Natural killer cell treated with Interleukin-12 subunit alpha and Interleukin-12 subunit beta and Interleukin-15 and Interleukin-18, amount 100 ng/mL, for 72 hours (primary cell): ENCODE measurements around the gene CTSE. TPM values are rescaled to one million over a fixed set of nuclear protein-coding genes. Genes with fewer than 3 reads are reported as not detected.
"Not testable (repeated sequence)": the region's sequence is repeated elsewhere in the genome, so short reads cannot be mapped to it uniquely, and the experiment has no call there.

Experiments used
- ATAC-seq, 2 donors: fragments of 150-1000 bp; cut with Tn5 transposase in 1 of 2; sonication (Bioruptor Pico), chemical (Tn5 transposase) in 1 of 2; 2 replicates each; pipeline ENCODE4 v1.10.0; 2021
- DNase-seq: peaks from one replicate; pipeline ENCODE4 v3.0.0; 2022; ENCODE audit warnings: low spot score
- H3K27ac Mint-ChIP-seq, 2 donors: 1 replicate in 1 of 2; 2 replicates in 1 of 2; pipeline ENCODE4 v1.8.0; 2022; ENCODE audit warnings: mixed read lengths in 2 of 2, mild to moderate bottlenecking in 1 of 2, moderate library complexity in 1 of 2
- H3K27me3 Mint-ChIP-seq, 2 donors: 1 replicate in 1 of 2; 2 replicates in 1 of 2; pipeline ENCODE4 v1.8.0; 2022; ENCODE audit warnings: mixed read lengths in 2 of 2
- H3K36me3 Mint-ChIP-seq: one replicate; pipeline ENCODE4 v1.8.0; 2022; ENCODE audit warnings: mixed read lengths
- H3K4me1 Mint-ChIP-seq, 2 donors: 1 replicate in 1 of 2; 2 replicates in 1 of 2; pipeline ENCODE4 v1.8.0; 2022; ENCODE audit warnings: low read depth in 2 of 2, mixed read lengths in 2 of 2, mild to moderate bottlenecking in 1 of 2
- H3K4me3 Mint-ChIP-seq: one replicate; pipeline ENCODE4 v1.8.0; 2022; ENCODE audit warnings: mixed read lengths
- H3K9me3 Mint-ChIP-seq: 2 replicates; pipeline ENCODE4 v1.8.0; 2022; ENCODE audit warnings: mixed read lengths
- total RNA-seq, 2 donors: library from RNA; stranded (reverse); gene quantifications; one replicate each; pipeline ENCODE4 v1.2.3, GENCODE V29; 2022

CTSE gene
- total RNA-seq, 2 donors from 2014 or later, result not detected

DNA sequence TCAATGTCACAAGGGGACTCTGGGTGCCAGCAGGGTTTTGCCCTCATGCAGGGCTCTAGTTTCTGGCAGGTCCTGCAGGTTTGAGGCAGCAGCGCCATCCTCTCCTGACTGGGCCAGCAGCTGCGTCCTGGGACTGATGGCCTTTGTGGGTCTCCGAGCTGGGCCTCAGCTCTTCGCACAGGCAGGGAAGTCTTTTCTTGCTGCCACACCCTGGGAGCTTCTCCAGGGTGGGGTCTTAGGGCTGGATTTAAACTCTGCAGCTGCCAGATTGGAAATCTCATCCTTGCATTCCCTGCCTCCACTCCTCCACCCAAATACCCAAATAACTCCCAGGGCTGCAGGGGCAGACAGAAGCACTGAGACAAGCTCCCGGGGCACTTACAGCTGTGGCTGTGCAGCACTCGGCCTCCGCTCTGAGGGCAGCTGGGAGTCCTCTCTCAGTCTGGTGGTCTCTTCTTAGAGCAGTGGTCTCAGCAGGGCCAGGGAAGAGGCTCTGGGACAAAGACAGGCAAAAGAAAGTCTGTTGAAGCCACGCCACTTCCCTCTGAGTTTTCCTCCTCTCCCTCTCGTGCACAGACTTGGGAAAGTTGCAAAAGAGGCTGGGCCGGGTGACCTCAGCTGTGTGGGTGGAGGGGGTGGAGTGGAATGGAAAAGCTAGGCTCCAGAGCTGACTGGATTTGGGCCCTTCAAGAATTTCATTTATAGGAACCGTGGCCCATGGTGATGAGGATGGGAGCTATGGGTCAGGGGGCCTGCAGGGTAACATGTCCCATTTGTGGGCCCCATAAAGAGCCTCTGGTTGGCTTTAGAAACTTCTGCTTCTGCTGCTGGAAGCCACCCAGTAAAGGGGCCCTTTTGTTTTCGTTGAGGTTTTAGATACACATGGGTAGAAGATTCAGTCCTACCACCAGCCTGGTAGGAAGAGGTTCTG is 20.6 kb downstream of the CTSE start, which contains the start of gene RAB7B:
RAB7B (minus strand) TSS at position 525 of the 931 bp plus-strand sequence. CDS start 9,260 bp downstream, outside the sequence.
- H3K36me3 Mint-ChIP-seq, result no peaks in the 10 kb centered on the region
- H3K27ac Mint-ChIP-seq, result no peak within 1 kb of the TSS
- H3K27me3 Mint-ChIP-seq, result peaks cover 4 to 23% of the 10 kb centered on the region in 2 donors
- H3K4me1 Mint-ChIP-seq, result peaks cover 3 to 10% of the 10 kb centered on the region in 2 donors
- no peaks in the 10 kb centered on the region for H3K9me3 Mint-ChIP-seq
- ATAC-seq, result no peak
- DNase-seq, result no peak
- H3K4me3 Mint-ChIP-seq, result no peak within 1 kb of the TSS

DNA sequence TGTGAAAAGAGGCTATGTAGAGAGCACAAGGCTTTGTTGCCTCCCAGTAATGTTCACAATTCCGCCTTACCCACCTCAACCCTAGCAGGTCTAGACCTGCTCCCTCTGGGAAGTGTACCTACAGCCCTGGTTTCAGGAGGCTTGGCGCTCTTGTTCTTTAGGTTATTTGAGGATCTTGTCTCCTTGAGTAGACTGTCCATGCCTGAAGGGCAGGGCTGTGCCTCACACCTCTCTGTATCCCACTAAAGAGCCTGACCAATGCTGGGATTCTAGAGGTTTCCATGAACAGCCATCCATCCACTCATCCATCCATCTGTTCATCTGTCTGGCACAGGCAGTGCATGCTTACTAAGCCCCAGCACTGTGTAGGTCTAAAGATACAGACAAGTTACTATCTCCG is 21.5 kb downstream of the CTSE start:
- DNase-seq (no peak), ATAC-seq (no peak)
- no peak overlapping the region for H3K4me3 Mint-ChIP-seq
- H3K4me1 Mint-ChIP-seq, result peaks cover 3 to 10% of the 10 kb centered on the region in 2 donors
- H3K27ac Mint-ChIP-seq, result no peak overlapping the region
- no peaks in the 10 kb centered on the region for H3K9me3 Mint-ChIP-seq
- H3K27me3 Mint-ChIP-seq, result peaks cover 4 to 28% of the 10 kb centered on the region in 2 donors
- no peaks in the 10 kb centered on the region for H3K36me3 Mint-ChIP-seq

DNA sequence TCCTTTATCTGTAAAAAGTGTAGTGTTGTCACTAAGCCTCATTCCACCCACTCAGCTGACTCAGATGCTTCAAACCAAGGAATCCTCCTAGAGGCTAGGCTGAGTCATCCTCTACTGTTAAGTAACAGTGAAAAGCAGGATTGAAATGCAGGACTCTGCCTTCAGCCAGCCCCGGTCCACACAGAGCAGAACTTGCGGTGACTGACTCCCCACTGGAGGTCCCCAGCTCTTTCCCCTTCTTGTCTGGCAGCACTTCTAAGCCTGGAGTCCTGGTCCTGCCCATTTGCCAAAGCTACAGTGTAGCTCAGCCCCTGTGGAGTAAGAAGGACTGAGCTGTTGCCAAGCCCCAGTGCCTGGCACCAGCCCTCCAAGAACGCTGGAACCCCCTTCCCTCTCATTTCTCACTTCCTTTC is 22.2 kb downstream of the CTSE start:
- Mint-ChIP-seq H3K27ac (no peak overlapping the region), H3K4me3 (no peak overlapping the region), H3K4me1 (peaks cover 4 to 10% of the 10 kb centered on the region in 2 donors), H3K36me3 (no peaks in the 10 kb centered on the region), H3K9me3 (no peaks in the 10 kb centered on the region), H3K27me3 (peaks cover 4 to 31% of the 10 kb centered on the region in 2 donors)
- no peak for DNase-seq
- peak; percentile 11 to 62 for ATAC-seq

DNA sequence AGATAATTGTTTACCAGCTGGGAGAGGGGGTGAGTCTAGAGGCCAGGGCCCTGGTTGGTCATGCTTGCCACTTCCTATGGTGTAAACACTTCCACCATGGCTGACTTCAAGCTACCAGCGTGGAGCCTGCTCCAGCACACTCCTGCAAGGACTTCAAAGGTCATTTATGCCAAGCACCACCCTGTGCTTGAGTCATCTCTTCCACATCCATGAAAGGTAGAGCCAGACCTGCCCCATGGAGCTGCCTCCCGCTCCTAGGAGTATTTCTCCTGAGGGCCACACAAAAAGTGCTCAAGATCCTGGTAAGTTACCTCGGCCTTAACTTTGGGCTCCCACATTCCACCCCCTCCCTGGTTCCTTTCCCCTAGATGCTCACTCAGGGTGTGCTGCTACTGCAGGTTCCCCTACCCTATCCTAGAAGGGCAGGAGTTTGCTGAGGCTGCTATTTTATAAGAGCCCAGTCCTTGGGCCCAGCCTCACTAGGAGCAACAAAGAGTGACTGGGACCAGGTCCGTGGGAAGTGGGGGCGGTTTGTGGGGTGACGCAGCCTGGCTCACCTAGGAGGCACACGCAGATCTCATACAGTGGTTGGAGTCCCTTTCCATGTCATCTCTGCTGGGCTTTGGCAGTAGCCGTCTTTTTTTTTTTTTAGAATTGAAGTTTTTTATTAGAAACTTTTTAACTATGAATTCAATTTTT is 22.9 kb downstream of the CTSE start:
- H3K4me3 Mint-ChIP-seq, result no peak overlapping the region
- no peaks in the 10 kb centered on the region for H3K36me3 Mint-ChIP-seq
- peaks cover 7 to 10% of the 10 kb centered on the region in 2 donors for H3K4me1 Mint-ChIP-seq
- ATAC-seq (no peak), DNase-seq (no peak)
- no peak overlapping the region for H3K27ac Mint-ChIP-seq
- H3K9me3 Mint-ChIP-seq, result no peaks in the 10 kb centered on the region
- peaks cover 0 to 27% of the 10 kb centered on the region in 2 donors for H3K27me3 Mint-ChIP-seq

DNA sequence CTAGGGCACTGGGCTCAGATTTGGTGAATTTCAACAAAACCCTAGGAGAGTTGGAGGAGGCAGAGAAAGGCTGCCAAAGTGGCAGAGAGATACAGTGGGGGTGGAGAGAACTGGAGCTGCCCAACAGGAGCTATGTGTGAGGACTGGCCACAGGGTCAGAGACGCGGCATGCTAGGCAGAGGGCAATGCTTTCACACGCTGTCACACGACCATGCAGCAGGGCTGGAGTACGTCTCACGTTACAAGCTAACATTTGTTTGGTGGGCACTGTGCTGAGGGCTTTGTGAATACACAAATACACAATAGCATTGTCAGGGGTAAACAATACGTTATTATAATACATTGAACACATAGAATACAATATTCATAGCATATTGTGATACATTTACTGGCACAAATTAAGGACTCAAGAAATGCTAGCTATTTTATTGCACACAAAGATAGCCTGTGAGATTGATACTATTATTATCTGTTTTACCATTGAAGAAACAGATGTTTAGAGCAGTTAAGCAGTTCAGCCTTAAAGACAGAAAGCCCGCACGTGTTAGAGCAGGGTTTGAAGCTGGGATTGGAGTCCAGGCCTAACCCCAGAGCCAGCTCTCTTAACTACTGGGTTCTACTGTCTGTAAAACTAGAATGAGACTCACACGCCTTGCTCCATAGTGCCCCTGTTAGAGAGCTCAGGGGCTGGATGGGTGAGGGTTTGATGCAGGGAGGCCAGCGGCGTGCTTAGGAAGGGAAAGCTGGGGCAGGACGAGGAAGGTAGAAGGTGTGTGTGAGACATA is 25.0 kb downstream of the CTSE start:
- Mint-ChIP-seq H3K4me1 (peaks cover 0 to 5% of the 10 kb centered on the region in 2 donors), H3K36me3 (no peaks in the 10 kb centered on the region), H3K27me3 (peaks cover 0 to 14% of the 10 kb centered on the region in 2 donors), H3K9me3 (no peaks in the 10 kb centered on the region), H3K27ac (peak overlapping the region in 1 of 2 donors; percentile 5), H3K4me3 (no peak overlapping the region)
- DNase-seq (no peak), ATAC-seq (no peak)

DNA sequence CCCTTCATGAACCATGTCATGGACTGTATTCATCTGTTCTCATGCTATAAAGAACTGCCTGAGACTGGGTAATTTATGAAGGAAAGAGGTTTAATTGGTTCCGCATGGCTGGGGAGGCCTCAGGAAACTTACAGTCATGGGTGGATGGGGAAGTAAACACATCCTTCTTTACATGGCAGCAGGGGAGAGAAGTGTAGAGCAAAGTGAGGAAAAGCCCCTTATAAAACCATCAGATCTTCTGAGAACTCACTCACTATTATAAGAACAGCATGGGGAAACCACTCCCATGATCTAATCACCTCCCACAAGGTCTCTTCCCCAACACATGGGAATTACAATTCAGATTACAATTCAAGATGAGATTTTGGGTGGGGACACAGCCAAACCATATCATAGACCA is 27.1 kb downstream of the CTSE start:
- DNase-seq, H3K9me3 Mint-ChIP-seq, H3K27ac Mint-ChIP-seq, H3K36me3 Mint-ChIP-seq, H3K4me3 Mint-ChIP-seq, ATAC-seq, H3K4me1 Mint-ChIP-seq: not testable (repeated sequence)
- H3K27me3 Mint-ChIP-seq, result peaks cover 2 to 21% of the 10 kb centered on the region in 2 donors

DNA sequence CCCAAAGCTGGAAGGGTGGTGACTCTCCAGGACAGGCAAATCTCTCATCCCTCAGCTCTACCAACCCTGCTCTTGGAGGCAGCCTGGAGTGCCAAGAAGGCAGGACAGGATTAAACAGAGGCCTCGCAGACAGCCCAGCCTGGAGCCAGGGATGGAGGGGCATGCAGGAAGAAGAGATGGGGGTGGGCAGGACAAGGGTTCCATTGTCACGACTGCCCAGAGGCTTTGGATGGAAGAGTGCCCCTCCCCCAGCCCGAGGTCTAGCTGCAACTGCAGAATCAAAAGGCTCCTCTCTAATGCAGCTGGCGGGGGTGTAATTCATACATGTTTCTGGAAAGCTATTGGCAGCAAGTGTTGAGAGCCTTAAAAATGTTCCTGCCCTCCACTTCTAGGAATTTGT is 29.3 kb downstream of the CTSE start:
- ATAC-seq (no peak), DNase-seq (no peak)
- Mint-ChIP-seq H3K9me3 (no peaks in the 10 kb centered on the region), H3K36me3 (no peaks in the 10 kb centered on the region), H3K4me3 (no peak overlapping the region), H3K4me1 (peaks cover 0 to 5% of the 10 kb centered on the region in 2 donors), H3K27ac (no peak overlapping the region), H3K27me3 (peaks cover 14 to 36% of the 10 kb centered on the region in 2 donors)

DNA sequence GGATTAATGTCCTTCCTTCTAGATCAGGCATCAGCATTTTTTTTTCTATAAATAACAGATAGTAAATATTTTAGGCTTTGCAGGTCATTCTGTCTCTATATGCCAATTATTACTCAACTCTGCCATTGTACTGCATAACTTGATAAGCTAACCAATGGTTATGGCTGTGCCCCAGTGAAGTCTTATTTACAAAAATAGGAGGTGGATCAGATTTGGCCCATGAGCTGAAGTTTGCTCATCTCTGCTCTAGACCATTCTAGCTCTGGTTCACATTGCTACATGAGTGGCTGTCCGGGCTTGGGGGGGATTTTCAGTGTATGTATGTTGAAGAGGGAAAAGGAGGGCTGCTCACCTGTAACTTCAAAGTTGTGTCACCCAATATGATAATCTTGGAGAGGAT is 30.6 kb downstream of the CTSE start:
- H3K4me3 Mint-ChIP-seq, result no peak overlapping the region
- DNase-seq, result no peak
- H3K27ac Mint-ChIP-seq, result no peak overlapping the region
- no peaks in the 10 kb centered on the region for H3K36me3 Mint-ChIP-seq
- no peaks in the 10 kb centered on the region for H3K9me3 Mint-ChIP-seq
- ATAC-seq, result no peak
- H3K27me3 Mint-ChIP-seq, result peaks cover 14 to 39% of the 10 kb centered on the region in 2 donors
- peaks cover 0 to 5% of the 10 kb centered on the region in 2 donors for H3K4me1 Mint-ChIP-seq

DNA sequence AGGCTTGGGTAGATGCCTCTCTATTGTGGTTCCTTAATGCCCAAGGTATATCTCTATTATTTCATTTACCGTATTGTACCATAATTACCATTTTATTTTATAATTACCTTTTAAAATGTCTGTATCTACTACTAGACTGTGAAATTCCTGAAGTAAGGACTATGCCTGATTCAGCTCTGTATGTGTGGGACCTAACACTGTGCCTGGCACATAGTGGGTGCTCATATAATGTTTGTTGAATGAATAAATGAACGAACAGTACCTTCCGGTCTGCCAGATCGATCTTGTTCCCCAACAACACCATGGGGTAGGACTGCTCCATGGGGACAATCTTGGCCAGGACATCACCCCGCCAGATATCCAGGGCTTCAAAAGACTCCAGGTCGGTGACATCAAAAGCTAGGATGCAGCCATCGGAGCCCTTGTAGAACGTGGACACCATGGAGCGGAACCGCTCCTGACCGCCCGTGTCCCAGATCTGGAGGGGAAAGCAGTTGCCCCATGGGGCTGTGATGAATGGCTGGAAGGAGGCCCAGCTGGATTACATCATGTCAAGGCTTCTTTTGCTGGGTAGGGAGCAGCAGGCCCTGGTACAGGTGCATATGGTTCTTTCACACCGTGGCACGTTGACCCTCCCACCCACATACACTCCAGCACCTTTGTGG is 31.3 kb downstream of the CTSE start:
- no peak overlapping the region for H3K4me3 Mint-ChIP-seq
- no peak overlapping the region for H3K27ac Mint-ChIP-seq
- no peak for DNase-seq
- no peaks in the 10 kb centered on the region for H3K36me3 Mint-ChIP-seq
- peaks cover 0 to 5% of the 10 kb centered on the region in 2 donors for H3K4me1 Mint-ChIP-seq
- no peaks in the 10 kb centered on the region for H3K9me3 Mint-ChIP-seq
- no peak for ATAC-seq
- peaks cover 14 to 36% of the 10 kb centered on the region in 2 donors for H3K27me3 Mint-ChIP-seq

DNA sequence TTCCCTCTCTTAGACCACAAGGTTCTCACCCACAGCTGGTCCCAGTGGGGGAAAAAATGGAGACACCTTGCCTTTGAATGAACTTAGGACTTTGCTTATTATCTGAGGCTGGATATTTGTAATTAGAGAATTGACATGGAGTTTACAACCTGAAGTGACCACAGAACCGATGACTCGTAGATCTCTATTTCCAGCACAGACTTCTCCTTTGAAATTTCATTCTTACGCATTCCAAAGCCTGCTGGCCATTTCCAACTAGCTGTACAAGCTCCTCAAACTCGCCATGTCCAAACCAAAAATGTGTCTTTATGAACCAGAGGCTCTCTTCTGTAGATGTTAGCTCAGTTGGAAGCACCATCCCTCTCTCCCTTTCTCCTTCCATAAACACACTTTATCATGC is 32.5 kb downstream of the CTSE start:
- ATAC-seq (no peak), DNase-seq (no peak)
- peaks cover 0 to under 1% of the 10 kb centered on the region in 2 donors for H3K4me1 Mint-ChIP-seq
- H3K4me3 Mint-ChIP-seq, result no peak overlapping the region
- peaks cover 14 to 25% of the 10 kb centered on the region in 2 donors for H3K27me3 Mint-ChIP-seq
- no peaks in the 10 kb centered on the region for H3K9me3 Mint-ChIP-seq
- H3K27ac Mint-ChIP-seq, result no peak overlapping the region
- H3K36me3 Mint-ChIP-seq, result no peaks in the 10 kb centered on the region

DNA sequence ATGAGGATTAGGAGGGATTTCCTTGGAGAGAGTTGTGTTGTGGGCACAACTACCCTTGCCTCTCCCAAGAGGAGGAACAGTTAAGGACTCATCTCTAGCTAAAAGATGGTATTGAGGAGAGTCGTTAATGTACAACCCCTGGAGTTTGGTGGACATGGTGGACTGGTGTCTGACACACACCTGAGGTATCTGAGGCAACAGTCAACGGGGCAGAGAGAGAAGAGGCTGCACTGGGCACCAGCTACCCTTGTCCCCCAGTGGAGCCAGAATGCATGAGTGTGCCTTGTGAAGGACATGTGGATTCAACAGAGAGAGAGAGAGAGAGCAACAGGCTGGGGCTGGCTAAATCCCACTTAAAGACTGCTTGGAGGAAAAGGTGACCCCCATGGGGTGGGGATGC is 33.5 kb downstream of the CTSE start:
- DNase-seq (no peak), ATAC-seq (no peak)
- Mint-ChIP-seq H3K4me1 (no peaks in the 10 kb centered on the region), H3K27me3 (peaks cover 14 to 25% of the 10 kb centered on the region in 2 donors), H3K27ac (no peak overlapping the region), H3K4me3 (no peak overlapping the region), H3K36me3 (no peaks in the 10 kb centered on the region), H3K9me3 (no peaks in the 10 kb centered on the region)

DNA sequence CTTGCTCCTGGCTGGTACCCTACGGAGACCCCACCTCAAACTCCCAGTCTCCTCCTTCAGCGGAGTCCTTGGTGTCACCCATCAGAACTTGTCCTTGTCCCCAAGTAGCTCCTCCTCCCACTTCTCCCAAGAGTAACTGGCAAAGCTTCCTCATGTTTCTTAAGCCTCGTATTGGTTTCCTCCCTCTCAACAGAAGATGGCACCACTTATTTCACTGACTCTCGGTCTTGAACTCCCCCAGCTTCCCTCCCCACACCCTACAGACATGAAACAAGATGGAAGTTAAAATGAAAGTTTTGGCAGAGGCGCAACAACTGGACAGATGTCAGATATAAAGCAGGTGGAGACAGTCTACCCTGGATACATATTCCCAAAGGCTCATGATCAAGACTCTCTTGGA is 33.9 kb downstream of the CTSE start:
- no peaks in the 10 kb centered on the region for H3K36me3 Mint-ChIP-seq
- H3K4me1 Mint-ChIP-seq, result no peaks in the 10 kb centered on the region
- H3K9me3 Mint-ChIP-seq, result no peaks in the 10 kb centered on the region
- H3K4me3 Mint-ChIP-seq, result no peak overlapping the region
- no peak for DNase-seq
- H3K27me3 Mint-ChIP-seq, result peaks cover 14 to 25% of the 10 kb centered on the region in 2 donors
- no peak overlapping the region for H3K27ac Mint-ChIP-seq
- no peak for ATAC-seq

DNA sequence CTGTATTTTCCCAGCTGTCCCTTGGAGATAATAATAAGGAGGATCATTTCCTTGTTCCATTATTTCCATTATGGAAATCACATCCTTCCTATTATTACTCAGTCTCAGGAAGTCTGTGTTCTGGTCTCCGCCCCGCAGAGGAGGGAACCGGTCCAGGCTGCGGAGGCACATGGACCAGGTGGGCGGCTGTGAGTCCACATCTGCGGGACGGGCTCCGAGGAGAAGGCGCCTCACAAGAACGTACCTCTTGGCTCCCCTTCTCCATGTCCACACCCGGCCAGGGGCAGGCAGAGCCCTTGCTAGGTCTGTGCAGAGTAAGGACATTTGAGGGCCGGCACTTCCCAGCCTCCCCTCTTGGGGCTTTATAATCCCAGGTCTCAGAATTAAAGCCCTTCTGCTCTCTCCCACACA is 35.1 kb downstream of the CTSE start:
- Mint-ChIP-seq H3K27me3 (peaks cover 14 to 25% of the 10 kb centered on the region in 2 donors), H3K4me1 (no peaks in the 10 kb centered on the region), H3K4me3 (no peak overlapping the region), H3K36me3 (no peaks in the 10 kb centered on the region), H3K9me3 (no peaks in the 10 kb centered on the region), H3K27ac (no peak overlapping the region)
- DNase-seq (no peak), ATAC-seq (no peak)
